GM06990 (cell line): ENCODE data around the gene ZNF675.
"Not testable (repeated sequence)": the region's sequence is repeated elsewhere in the genome, so short reads cannot be mapped to it uniquely, and the experiment has no call there.

Source experiments
- DNase-seq: peaks from one replicate; pipeline ENCODE4 v3.0.0-alpha.2; 2011; ENCODE audit not compliant: insufficient read length; ENCODE audit errors: extremely low read depth
- H3K27me3 ChIP-seq: replicated peaks from 2 replicates; pipeline ENCODE4 v1.6.0; 2011; ENCODE audit warnings: low read length; ENCODE audit not compliant: control insufficient read depth, insufficient read depth
- H3K36me3 ChIP-seq: 2 replicates; pipeline ENCODE4 v1.5.1; 2011; ENCODE audit warnings: low read length; ENCODE audit not compliant: control insufficient read depth, insufficient read depth
- H3K4me3 ChIP-seq: replicated peaks from 2 replicates; pipeline ENCODE4 v1.5.1; 2011; ENCODE audit warnings: low read depth, mild to moderate bottlenecking, control low read depth, low read length
- TF ChIP-seq, protein P1 (sequence below): IDR thresholded peaks from 2 replicates; pipeline ENCODE4 v1.5.1; 2011; ENCODE audit warnings: low read length, control low read depth, mild to moderate bottlenecking, inconsistent platforms; ENCODE audit not compliant: insufficient read depth, poor library complexity, severe bottlenecking

The ZNF675 gene

DNA sequence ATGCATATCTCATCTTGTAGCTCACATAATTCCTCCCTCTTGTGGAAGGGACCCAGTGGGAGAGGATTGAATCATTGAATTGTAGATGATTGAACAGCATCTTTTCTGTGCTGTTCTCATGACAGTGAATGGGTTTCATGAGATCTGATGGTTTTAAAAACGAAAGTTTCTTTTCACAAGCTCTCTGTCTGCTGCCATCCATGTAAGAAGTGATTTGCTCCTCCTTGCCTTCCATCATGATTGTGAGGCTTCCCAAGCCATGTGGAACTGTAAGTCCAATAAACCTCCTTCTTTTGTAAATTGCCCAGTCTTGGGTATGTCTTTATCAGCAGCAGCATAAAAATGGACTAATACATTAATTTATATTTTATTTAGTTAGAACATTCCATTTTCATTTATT, 19.6 kb upstream of the ZNF675 start:
- H3K27me3 ChIP-seq = no peaks in the 10 kb centered on the region
- no peak for DNase-seq
- H3K36me3 ChIP-seq = no peaks in the 10 kb centered on the region
- H3K4me3 ChIP-seq = no peak overlapping the region
- TF ChIP-seq, protein P1, sequence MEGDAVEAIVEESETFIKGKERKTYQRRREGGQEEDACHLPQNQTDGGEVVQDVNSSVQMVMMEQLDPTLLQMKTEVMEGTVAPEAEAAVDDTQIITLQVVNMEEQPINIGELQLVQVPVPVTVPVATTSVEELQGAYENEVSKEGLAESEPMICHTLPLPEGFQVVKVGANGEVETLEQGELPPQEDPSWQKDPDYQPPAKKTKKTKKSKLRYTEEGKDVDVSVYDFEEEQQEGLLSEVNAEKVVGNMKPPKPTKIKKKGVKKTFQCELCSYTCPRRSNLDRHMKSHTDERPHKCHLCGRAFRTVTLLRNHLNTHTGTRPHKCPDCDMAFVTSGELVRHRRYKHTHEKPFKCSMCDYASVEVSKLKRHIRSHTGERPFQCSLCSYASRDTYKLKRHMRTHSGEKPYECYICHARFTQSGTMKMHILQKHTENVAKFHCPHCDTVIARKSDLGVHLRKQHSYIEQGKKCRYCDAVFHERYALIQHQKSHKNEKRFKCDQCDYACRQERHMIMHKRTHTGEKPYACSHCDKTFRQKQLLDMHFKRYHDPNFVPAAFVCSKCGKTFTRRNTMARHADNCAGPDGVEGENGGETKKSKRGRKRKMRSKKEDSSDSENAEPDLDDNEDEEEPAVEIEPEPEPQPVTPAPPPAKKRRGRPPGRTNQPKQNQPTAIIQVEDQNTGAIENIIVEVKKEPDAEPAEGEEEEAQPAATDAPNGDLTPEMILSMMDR = no peak

GRCh38 chr19:23699521-23699860, 12.5 kb upstream of the ZNF675 start:
- Histone ChIP-seq H3K36me3 (no peaks in the 10 kb centered on the region), H3K4me3 (no peak overlapping the region), H3K27me3 (no peaks in the 10 kb centered on the region)
- no peak for DNase-seq
- TF ChIP-seq, protein P1 = no peak

GRCh38 chr19:23698711-23699520, 11.9 kb upstream of the ZNF675 start:
- TF ChIP-seq, protein P1 = no peak
- Histone ChIP-seq H3K27me3 (no peaks in the 10 kb centered on the region), H3K36me3 (no peaks in the 10 kb centered on the region), H3K4me3 (no peak overlapping the region)
- DNase-seq = no peak

DNA sequence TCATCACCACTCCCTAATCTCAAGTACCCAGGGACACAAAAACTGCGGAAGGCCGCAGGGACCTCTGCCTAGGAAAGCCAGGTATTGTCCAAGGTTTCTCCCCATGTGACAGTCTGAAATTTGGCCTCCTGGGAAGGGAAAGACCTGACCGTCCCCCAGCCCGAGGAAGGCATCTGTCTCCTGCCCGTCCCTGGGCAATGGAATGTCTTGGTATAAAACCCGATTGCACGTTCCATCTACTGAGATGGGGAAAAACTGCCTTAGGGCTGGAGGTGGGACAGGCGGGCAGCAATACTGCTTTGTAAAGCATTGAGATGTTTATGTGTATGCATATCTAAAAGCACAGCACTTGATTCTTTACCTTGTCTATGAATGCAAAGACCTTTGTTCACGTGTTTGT, 5.9 kb upstream of the ZNF675 start:
- not testable (repeated sequence) for H3K4me3 ChIP-seq, DNase-seq, H3K27me3 ChIP-seq, H3K36me3 ChIP-seq

DNA sequence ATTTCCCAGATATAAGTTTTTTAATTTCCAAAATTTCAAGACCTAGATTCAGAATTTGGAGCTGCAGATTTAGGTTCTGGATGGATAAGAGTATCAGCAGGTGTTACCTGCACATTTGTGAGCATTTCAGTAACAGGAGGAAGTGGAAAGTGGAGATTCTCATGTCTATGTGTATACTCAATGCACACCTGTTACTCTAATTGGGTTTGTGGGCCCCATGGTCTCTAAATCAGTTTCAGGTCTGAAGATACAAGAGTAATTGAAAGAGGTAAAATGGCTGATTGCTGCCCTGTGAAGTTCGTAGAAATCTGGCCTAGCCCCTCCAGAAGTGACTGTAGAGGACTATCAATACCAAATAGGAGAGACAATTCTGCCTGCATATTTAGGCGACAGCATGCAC, 13.9 kb downstream of the ZNF675 start:
- TF ChIP-seq, protein P1 = no peak
- peaks cover 3% of the 10 kb centered on the region for H3K36me3 ChIP-seq
- no peak for DNase-seq
- no peaks in the 10 kb centered on the region for H3K27me3 ChIP-seq
- H3K4me3 ChIP-seq = no peak overlapping the region

- not testable (repeated sequence) for H3K4me3 ChIP-seq, H3K36me3 ChIP-seq, DNase-seq, H3K27me3 ChIP-seq
Observed at GRCh38 chr19:23668606-23669005, 18.4 kb downstream of the ZNF675 start.

DNA sequence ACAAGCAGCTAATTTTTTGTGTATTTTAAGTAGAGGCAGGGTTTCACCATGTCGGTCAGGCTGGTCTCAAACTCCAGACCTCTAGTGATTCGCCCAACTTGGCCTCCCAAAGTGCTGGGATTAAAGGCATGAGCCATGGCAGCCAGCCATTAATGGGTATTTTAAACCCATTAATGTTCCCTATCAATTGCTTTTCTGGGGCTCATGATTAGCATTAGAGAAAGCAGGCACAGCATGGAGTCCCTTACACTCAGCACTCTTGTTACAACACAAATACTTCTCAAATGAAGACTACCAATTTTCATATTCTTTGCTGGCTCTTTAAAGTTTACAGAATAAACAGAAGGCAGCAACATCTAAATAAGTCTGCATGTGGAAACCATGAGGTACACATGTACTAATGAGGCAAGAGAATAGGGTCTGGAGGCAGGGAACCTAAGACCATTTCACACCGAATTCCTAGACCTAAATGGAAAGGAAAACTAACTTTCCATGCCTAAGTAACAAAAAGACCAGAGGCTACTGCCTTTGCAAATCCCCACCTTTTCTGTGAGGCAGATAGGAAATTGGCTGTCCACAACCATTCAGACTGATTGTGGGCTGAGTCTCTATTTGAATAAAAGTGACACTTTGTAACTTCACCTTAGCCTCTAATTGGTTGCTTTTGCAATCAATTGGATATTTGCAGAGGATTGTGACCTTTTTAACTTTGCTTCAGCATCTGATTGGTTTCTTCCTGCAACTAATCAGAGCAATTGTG, 21.2 kb downstream of the ZNF675 start:
- Histone ChIP-seq H3K36me3 (peaks cover 2% of the 10 kb centered on the region), H3K27me3 (no peaks in the 10 kb centered on the region), H3K4me3 (no peak overlapping the region)
- TF ChIP-seq, protein P1 = no peak
- DNase-seq = no peak

- not testable (repeated sequence) for H3K27me3 ChIP-seq, H3K4me3 ChIP-seq, DNase-seq, H3K36me3 ChIP-seq
Observed at GRCh38 chr19:23649817-23650216, 37.2 kb downstream of the ZNF675 start.
